Esophagus muscularis mucosa (tissue), 4 donors: ENCODE results near the gene PRKAG2. TPM values are rescaled to one million over a fixed set of nuclear protein-coding genes. Genes with fewer than 3 reads are reported as not detected.

ENCODE experiments used
- DNase-seq: peaks from one replicate; pipeline ENCODE4 v3.0.0-alpha.2; 2017; ENCODE audit errors: extremely low spot score
- H3K27ac ChIP-seq, 4 donors: fragments of 200-600 bp; sonication (generic); replicated peaks in 1 of 4; 1 replicate in 3 of 4; 2 replicates in 1 of 4; pipeline ENCODE4 v1.5.1; 2016 to 2019; ENCODE audit warnings: mild to moderate bottlenecking in 1 of 4
- H3K27me3 ChIP-seq, 4 donors: fragments of 200-600 bp; sonication (generic); one replicate each; pipeline versions ENCODE4 v1.5.1 to v1.6.0; 2016 to 2019
- H3K36me3 ChIP-seq, 4 donors: fragments of 200-600 bp; sonication (generic); one replicate each; pipeline ENCODE4 v1.5.1; 2016 to 2019
- H3K4me1 ChIP-seq, 4 donors: fragments of 200-600 bp; sonication (generic); one replicate each; pipeline ENCODE4 v1.5.1; 2016 to 2019
- H3K4me3 ChIP-seq, 4 donors: fragments of 200-600 bp; sonication (generic); 1 replicate in 2 of 4; 2 replicates in 2 of 4; pipeline ENCODE4 v1.5.1; 2016 to 2019; ENCODE audit warnings: mild to moderate bottlenecking in 4 of 4, moderate library complexity in 1 of 4
- H3K9me3 ChIP-seq, 4 donors: fragments of 200-600 bp; sonication (generic); 1 replicate in 3 of 4; 2 replicates in 1 of 4; pipeline ENCODE4 v1.5.1; 2016 to 2019
- EP300 ChIP-seq: sonication (generic); formaldehyde crosslinking; IDR thresholded peaks from one replicate; pipeline ENCODE4 v1.6.1; 2017; ENCODE audit warnings: antibody characterized with exemption
- POLR2A ChIP-seq: fragments of 450-650 bp; IDR thresholded peaks from one replicate; pipeline ENCODE4 v1.6.1; 2017; ENCODE audit warnings: antibody characterized with exemption, moderate library complexity, mild to moderate bottlenecking, low read depth
- POLR2AphosphoS5 ChIP-seq, 2 donors: sonication (generic); formaldehyde crosslinking; IDR thresholded peaks; one replicate each; pipeline ENCODE4 v1.6.1; 2017; ENCODE audit warnings: antibody characterized with exemption in 2 of 2
- WGBS: methylation state at CpG from one replicate; pipeline ENCODE4 v1.1.5; 2018; 5-methylcytosine and 5-hydroxymethylcytosine counted together
- intact Hi-C: fragments of 100-400 bp; cut with DNase I; formaldehyde crosslinking; loops from one replicate; pipeline ENCODE4 v1.15.1; 2023
- total RNA-seq, 4 donors: library from RNA; depleted of rRNA; stranded (reverse); fragments of >200 nt; gene quantifications; one replicate each; pipeline versions ENCODE4 v1.1.0 to v1.2.1, GENCODE V29; 2016
- TF ChIP-seq, protein P1 (sequence below), 3 experiments: fragments of 200-600 bp in 2 of 3; fragments of 450-650 bp in 1 of 3; sonication (generic) in 2 of 3; IDR thresholded peaks; one replicate each; pipeline ENCODE4 v1.5.1; 2017 to 2019; ENCODE audit warnings: antibody characterized with exemption in 3 of 3, mild to moderate bottlenecking in 2 of 3, moderate library complexity in 1 of 3

PRKAG2 gene
- total RNA-seq, 4 donors from 2014 or later: 51.3 to 97.2 (median 77.5) TPM

DNA sequence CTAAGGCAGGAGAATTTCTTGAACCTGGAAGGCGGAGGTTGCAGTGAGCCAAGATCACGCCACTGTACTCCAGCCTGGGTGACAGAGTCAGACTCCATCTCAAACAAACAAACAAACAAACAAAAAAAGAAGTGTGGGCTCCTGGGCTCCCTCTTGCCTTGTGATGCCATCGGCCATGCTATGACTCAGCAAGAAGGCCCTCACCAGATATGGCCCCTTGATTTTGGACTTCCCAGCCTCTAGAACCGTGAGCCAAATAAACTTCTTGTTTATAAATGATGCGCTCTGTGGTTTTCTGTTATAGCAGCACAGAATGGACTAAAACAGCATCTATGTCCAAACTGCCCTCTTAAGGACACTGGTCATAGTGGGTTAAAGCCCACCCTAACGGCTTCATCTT is 327.3 kb downstream of the PRKAG2 start:
- 88% methylated on average over 6 of the region's 6 CpGs for WGBS
- H3K9me3 ChIP-seq: no peaks in the 10 kb centered on the region
- intact Hi-C loops: no loop called here
- peaks cover 4 to 23% (median 13%) of the 10 kb centered on the region in 4 donors for H3K4me1 ChIP-seq
- no peak overlapping the region for H3K4me3 ChIP-seq
- H3K27me3 ChIP-seq: no peaks in the 10 kb centered on the region
- no peaks in the 10 kb centered on the region for H3K36me3 ChIP-seq
- H3K27ac ChIP-seq: no peak overlapping the region
- no peak for TF ChIP-seq POLR2AphosphoS5 (IDR thresholded peaks at IDR 0.05)
- TF ChIP-seq, protein P1, sequence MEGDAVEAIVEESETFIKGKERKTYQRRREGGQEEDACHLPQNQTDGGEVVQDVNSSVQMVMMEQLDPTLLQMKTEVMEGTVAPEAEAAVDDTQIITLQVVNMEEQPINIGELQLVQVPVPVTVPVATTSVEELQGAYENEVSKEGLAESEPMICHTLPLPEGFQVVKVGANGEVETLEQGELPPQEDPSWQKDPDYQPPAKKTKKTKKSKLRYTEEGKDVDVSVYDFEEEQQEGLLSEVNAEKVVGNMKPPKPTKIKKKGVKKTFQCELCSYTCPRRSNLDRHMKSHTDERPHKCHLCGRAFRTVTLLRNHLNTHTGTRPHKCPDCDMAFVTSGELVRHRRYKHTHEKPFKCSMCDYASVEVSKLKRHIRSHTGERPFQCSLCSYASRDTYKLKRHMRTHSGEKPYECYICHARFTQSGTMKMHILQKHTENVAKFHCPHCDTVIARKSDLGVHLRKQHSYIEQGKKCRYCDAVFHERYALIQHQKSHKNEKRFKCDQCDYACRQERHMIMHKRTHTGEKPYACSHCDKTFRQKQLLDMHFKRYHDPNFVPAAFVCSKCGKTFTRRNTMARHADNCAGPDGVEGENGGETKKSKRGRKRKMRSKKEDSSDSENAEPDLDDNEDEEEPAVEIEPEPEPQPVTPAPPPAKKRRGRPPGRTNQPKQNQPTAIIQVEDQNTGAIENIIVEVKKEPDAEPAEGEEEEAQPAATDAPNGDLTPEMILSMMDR (IDR thresholded peaks at IDR 0.05): no peak
- TF ChIP-seq POLR2A: no peak
- no peak for TF ChIP-seq EP300
- no peak for DNase-seq

- no peak overlapping the region for H3K4me3 ChIP-seq
- TF ChIP-seq EP300 (no peak), POLR2AphosphoS5 (IDR thresholded peaks at IDR 0.05) (no peak)
- TF ChIP-seq, protein P1 (IDR thresholded peaks at IDR 0.05): no peak
- no peaks in the 10 kb centered on the region for H3K27me3 ChIP-seq
- 92% methylated on average over 5 of the region's 7 CpGs for WGBS
- H3K36me3 ChIP-seq: no peaks in the 10 kb centered on the region
- H3K9me3 ChIP-seq: no peaks in the 10 kb centered on the region
- H3K4me1 ChIP-seq: peaks cover 4 to 23% (median 13%) of the 10 kb centered on the region in 4 donors
- intact Hi-C loops: no loop called here
- H3K27ac ChIP-seq: no peak overlapping the region
- no peak for DNase-seq
These were observed 327.8 kb downstream of the PRKAG2 start for GRCh38 chr7:151549083-151549482.

DNA sequence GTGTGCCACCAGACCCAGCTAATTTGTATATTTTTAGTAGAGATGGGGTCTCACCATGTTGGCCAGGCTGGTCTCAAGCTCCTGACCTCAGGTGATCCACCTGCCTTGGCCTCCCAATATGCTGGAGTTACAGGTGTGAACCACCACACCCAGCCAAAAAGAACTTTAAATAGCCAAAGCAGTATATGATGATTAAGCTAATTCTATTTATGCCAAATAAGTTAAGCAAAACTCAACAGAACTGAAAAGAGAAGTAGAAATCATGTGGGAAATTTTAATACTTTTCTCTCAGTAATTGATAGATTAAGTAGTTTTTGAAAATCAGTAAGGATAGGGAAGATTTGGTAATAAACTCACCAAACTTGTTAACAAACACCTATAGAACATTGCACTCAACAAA is 332.7 kb downstream of the PRKAG2 start:
- TF ChIP-seq, protein P1 (IDR thresholded peaks at IDR 0.05): no peak
- TF ChIP-seq POLR2A: no peak
- no peak for TF ChIP-seq EP300
- no peak for TF ChIP-seq POLR2AphosphoS5 (IDR thresholded peaks at IDR 0.05)
- DNase-seq: no peak
- Histone ChIP-seq H3K27me3 (no peaks in the 10 kb centered on the region), H3K36me3 (no peaks in the 10 kb centered on the region), H3K9me3 (no peaks in the 10 kb centered on the region), H3K27ac (no peak overlapping the region), H3K4me3 (no peak overlapping the region), H3K4me1 (peaks cover 4 to 10% (median 8%) of the 10 kb centered on the region in 4 donors)
- intact Hi-C loops: no loop called here

DNA sequence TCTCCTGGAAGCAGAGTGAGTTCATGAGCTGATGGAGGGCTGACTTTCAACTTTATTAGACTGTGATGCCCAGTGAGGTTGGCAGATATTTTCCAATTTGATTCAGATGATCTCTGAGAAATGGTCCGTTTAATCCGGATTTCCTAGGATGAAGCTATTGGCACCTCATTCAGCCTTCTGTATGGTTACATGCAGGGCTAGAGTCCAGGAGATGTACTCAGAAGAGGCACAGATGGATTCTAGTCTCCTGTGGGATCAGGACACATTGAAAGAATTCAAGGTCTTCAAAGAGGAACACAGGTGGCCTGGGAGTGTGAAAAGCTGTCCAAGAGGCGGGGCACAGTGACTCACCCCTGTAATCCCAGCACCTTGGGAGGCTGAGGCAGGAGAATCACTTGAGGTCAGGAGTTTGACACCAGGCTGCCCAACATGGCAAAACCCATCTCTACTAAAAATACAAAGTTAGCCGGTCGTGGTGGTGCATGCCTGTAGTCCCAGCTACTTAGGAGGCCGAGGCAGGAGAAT is 334.2 kb downstream of the PRKAG2 start:
- Histone ChIP-seq H3K4me3 (no peak overlapping the region), H3K9me3 (no peaks in the 10 kb centered on the region), H3K4me1 (peaks cover 12 to 25% (median 23%) of the 10 kb centered on the region in 4 donors), H3K36me3 (no peaks in the 10 kb centered on the region), H3K27ac (no peak overlapping the region), H3K27me3 (no peaks in the 10 kb centered on the region)
- WGBS: 96% methylated on average over 6 of the region's 6 CpGs
- intact Hi-C loops: no loop called here
- no peak for DNase-seq
- TF ChIP-seq POLR2A (no peak), EP300 (no peak)

- Histone ChIP-seq H3K27ac (no peak overlapping the region), H3K27me3 (no peaks in the 10 kb centered on the region), H3K4me1 (peaks cover 12 to 32% (median 31%) of the 10 kb centered on the region in 4 donors), H3K36me3 (no peaks in the 10 kb centered on the region), H3K4me3 (no peak overlapping the region), H3K9me3 (no peaks in the 10 kb centered on the region)
- 90% methylated on average over 17 of the region's 17 CpGs for whole genome bisulfite sequencing
- no peak for DNase-seq
- intact Hi-C loops: no loop called here
- TF ChIP-seq, protein P1 (IDR thresholded peaks at IDR 0.05): no peak
- TF ChIP-seq POLR2AphosphoS5 (IDR thresholded peaks at IDR 0.05) (no peak), POLR2A (no peak), EP300 (no peak)
These were observed 335.0 kb downstream of the PRKAG2 start for GRCh38 chr7:151541709-151542499.
